ENCODE results near the gene C17orf75.

C17orf75 gene

DNA sequence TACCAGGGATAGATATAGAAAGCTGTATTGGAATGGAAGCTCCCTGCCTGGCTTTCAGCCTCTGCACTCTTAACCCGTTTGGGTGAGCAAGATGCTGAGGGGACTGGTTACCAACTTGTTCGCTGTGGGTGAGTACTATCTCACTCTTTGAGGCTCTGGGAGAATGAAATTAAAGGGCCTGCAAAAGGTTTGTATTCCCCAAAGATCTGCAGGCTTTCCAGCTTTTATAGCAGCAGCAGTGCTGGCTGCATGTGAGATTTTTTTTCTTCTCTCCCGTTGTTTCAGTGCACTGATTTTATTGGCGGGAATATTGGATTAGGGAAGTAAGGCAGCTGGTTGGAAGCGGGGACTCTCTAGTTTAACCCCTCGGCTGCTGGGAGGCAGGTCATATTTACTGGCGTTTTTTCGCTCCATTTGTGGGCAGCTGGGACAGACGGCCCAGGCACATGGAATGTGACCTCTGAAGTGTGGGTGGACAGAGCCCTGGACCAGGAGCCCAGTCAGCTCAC lies 30.9 kb downstream of the C17orf75 start:
- Histone ChIP-seq H3K4me2 (no peak overlapping the region), H2AFZ (ENCODE audit: low read depth) (no peak overlapping the region), H3K27ac (no peak overlapping the region)

DNA sequence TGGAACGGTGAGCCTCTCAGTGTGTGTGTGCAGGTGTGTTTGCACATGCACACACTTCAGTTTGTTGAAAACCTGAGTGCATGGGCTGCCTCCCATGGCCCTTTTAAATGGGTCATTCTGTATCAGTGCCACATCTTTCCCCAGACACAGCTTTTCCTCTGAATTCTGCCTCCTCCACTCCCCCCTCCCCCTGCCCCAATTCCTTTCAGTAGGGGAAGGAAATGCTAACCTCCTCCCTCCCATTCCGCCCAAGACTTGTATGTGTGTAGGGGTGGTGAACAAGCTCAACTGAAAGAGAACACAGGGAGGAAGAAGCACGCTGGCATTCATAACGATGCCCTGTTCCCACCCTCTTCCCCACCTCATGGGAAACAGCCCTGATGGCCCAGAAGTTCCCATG lies 34.3 kb downstream of the C17orf75 start:
- no peak overlapping the region for H3K9ac ChIP-seq
- H4K20me1 ChIP-seq (ENCODE audit: insufficient read depth) = no peaks in the 10 kb centered on the region
- H3K4me2 ChIP-seq = no peak overlapping the region
- H3K36me3 ChIP-seq (ENCODE audit: insufficient read depth) = no peaks in the 10 kb centered on the region
- H3K4me1 ChIP-seq (ENCODE audit: low read depth, poor library complexity, severe bottlenecking) = no peaks in the 10 kb centered on the region
- no peak overlapping the region for H3K27ac ChIP-seq
- H3K27me3 ChIP-seq (ENCODE audit: insufficient read depth, low read depth) = no peaks in the 10 kb centered on the region
- no peaks in the 10 kb centered on the region for H3K79me2 ChIP-seq (ENCODE audit: insufficient read depth, low read depth)
- no peak overlapping the region for H3K4me3 ChIP-seq (IDR thresholded peaks at IDR 0.05; ENCODE audit: insufficient read depth, low read depth, low read length)
- TF ChIP-seq CTCF (conservative IDR thresholded peaks at IDR 0.05; ENCODE audit: low read depth, low read length) = no peak
- no peak overlapping the region for H2AFZ ChIP-seq (ENCODE audit: low read depth)

More for the DNA sequence above, 30.9 kb downstream of the C17orf75 start:
- H3K36me3 ChIP-seq (ENCODE audit: insufficient read depth) = no peaks in the 10 kb centered on the region
- H3K79me2 ChIP-seq (ENCODE audit: insufficient read depth, low read depth) = no peaks in the 10 kb centered on the region
- H3K9ac ChIP-seq = no peak overlapping the region
- H3K27me3 ChIP-seq (ENCODE audit: insufficient read depth, low read depth) = no peaks in the 10 kb centered on the region
- H3K4me1 ChIP-seq (ENCODE audit: low read depth, poor library complexity, severe bottlenecking) = peaks cover 8% of the 10 kb centered on the region
- no peak for TF ChIP-seq CTCF (conservative IDR thresholded peaks at IDR 0.05; ENCODE audit: low read depth, low read length)
- no peaks in the 10 kb centered on the region for H4K20me1 ChIP-seq (ENCODE audit: insufficient read depth)
- no peak overlapping the region for H3K4me3 ChIP-seq (IDR thresholded peaks at IDR 0.05; ENCODE audit: insufficient read depth, low read depth, low read length)

DNA sequence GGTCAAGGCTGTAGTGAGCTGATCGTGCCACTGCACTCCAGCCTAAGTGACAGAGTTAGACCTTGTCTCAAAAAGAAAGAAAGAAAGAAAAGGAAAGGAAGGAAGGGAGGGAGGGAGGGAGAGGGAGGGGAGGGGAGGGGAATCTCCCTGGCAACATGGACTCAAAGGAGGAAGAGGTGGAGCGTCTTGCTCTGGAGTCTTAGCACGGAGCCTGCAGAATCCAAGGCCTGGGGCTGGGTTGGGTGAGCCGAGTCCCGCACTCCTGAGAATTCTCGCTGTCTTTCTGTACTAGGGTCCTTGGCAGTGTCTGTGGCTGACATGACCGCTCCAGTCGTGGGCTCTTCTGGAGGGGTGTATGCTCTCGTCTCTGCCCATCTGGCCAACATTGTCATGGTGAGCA lies 36.9 kb downstream of the C17orf75 start:
- Histone ChIP-seq H3K4me2 (no peak overlapping the region), H3K4me3 (IDR thresholded peaks at IDR 0.05; ENCODE audit: insufficient read depth, low read depth, low read length) (no peak overlapping the region), H3K27ac (no peak overlapping the region), H3K79me2 (ENCODE audit: insufficient read depth, low read depth) (no peaks in the 10 kb centered on the region), H3K27me3 (ENCODE audit: insufficient read depth, low read depth) (no peaks in the 10 kb centered on the region), H3K4me1 (ENCODE audit: low read depth, poor library complexity, severe bottlenecking) (no peaks in the 10 kb centered on the region), H3K36me3 (ENCODE audit: insufficient read depth) (no peaks in the 10 kb centered on the region), H2AFZ (ENCODE audit: low read depth) (no peak overlapping the region), H3K9ac (no peak overlapping the region), H4K20me1 (ENCODE audit: insufficient read depth) (no peaks in the 10 kb centered on the region)
- no peak for TF ChIP-seq CTCF (conservative IDR thresholded peaks at IDR 0.05; ENCODE audit: low read depth, low read length)

- Histone ChIP-seq H3K4me3 (IDR thresholded peaks at IDR 0.05; ENCODE audit: insufficient read depth, low read depth, low read length) (no peak overlapping the region), H4K20me1 (ENCODE audit: insufficient read depth) (no peaks in the 10 kb centered on the region), H3K36me3 (ENCODE audit: insufficient read depth) (no peaks in the 10 kb centered on the region), H3K27ac (no peak overlapping the region), H3K79me2 (ENCODE audit: insufficient read depth, low read depth) (no peaks in the 10 kb centered on the region), H2AFZ (ENCODE audit: low read depth) (no peak overlapping the region), H3K27me3 (ENCODE audit: insufficient read depth, low read depth) (no peaks in the 10 kb centered on the region), H3K4me1 (ENCODE audit: low read depth, poor library complexity, severe bottlenecking) (no peaks in the 10 kb centered on the region), H3K9ac (no peak overlapping the region), H3K4me2 (no peak overlapping the region)
- TF ChIP-seq CTCF (conservative IDR thresholded peaks at IDR 0.05; ENCODE audit: low read depth, low read length) = no peak
These were observed 38.1 kb downstream of the C17orf75 start for GRCh38 chr17:32303781-32304288.

Measured in KMS-11 (cell line).